RWPE1 (cell line): ENCODE data around the gene MEF2D.

Experiments used
- CTCF ChIA-PET: fragments of 350-600 bp; sonication (Branson Sonifier 250); formaldehyde crosslinking; extraction: SDS; loops from one replicate; lab custom pipeline; 2021; lab: Yijun Ruan, JAX
- POLR2A ChIA-PET: fragments of 400-600 bp; formaldehyde crosslinking; extraction: SDS; loops from one replicate; lab custom pipeline; 2020; ENCODE audit warnings: antibody characterized with exemption; ENCODE audit not compliant: low non-redundant PET; lab: Yijun Ruan, JAX
- DNase-seq: peaks from one replicate; pipeline ENCODE4 v3.0.0; 2012; ENCODE audit warnings: low spot score
- H3K27ac ChIP-seq: fragments of 450-650 bp; 2 replicates; pipeline ENCODE4 v1.5.1; 2017
- CTCF ChIP-seq: fragments of 450-650 bp; conservative IDR thresholded peaks from 2 replicates; pipeline ENCODE4 v1.5.1; 2017; ENCODE audit warnings: low read depth, mild to moderate bottlenecking

The MEF2D gene

DNA sequence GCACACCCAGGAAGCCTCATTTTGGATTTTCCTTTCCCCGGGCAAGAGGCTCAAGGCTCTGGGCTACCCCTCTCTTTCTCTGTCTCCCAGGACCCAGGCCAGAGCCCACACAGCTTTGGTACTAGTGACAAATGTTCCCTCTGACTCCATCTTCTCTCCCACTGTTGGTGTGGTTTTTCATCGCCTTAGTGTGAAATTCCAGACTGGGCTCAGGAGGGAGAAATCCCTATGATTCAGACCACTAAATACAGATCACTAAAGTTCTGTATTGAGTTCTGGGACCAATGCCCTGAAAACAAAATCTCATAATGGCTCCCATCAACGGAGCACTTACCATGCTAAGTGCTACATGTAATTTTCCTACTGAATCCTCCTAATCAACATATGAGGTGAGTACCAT, 45.7 kb upstream of the MEF2D start:
- ChIA-PET POLR2A (no interaction called here), CTCF (no interaction called here)
- H3K27ac ChIP-seq, result no peak overlapping the region
- no peak for DNase-seq
- no peak for TF ChIP-seq CTCF

- POLR2A ChIA-PET, result no interaction called here
- DNase-seq, result no peak
- no peak overlapping the region for H3K27ac ChIP-seq
- CTCF ChIA-PET, result no interaction called here
- no peak for TF ChIP-seq CTCF
Measured at GRCh38 chr1:156544592-156545102, 44.1 kb upstream of the MEF2D start.

DNA sequence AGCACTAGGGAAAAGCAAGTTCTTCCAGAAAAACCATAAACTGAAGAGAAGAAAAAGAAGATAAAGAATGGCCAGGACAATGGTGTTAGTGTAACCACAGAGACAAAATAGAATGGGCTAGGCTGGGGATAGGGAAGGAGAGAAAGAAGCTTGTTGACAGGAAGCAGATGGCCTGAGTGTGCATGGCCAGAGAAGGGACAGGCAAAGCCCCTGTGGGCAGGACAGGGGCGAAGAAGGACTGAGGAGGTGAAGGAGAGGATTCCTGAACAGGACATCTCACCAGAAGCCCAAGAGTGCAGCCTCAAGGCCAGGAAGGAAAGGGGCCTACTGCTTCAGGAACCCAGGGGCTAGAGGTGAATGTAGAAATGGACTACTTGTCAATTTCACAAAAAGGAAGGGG, 42.5 kb upstream of the MEF2D start:
- H3K27ac ChIP-seq, result no peak overlapping the region
- no peak for TF ChIP-seq CTCF
- ChIA-PET POLR2A (no interaction called here), CTCF (no interaction called here)
- no peak for DNase-seq

- ChIA-PET POLR2A (no interaction called here), CTCF (interaction anchor here (1.3 kb wide), 1 partner anchor 20 kb away, joined by 3 read pairs; no protein-coding TSS in a partner anchor)
- no peak for TF ChIP-seq CTCF
- no peak for DNase-seq
- no peak overlapping the region for H3K27ac ChIP-seq
Measured at GRCh38 chr1:156540955-156541354, 40.4 kb upstream of the MEF2D start.

- CTCF ChIA-PET, result interaction anchor here (0.8 to 1.2 kb wide), 2 partner anchors 12 kb away, joined by 3 to 5 read pairs; no protein-coding TSS in a partner anchor
- TF ChIP-seq CTCF, result no peak
- POLR2A ChIA-PET, result no interaction called here
- no peak overlapping the region for H3K27ac ChIP-seq
- no peak for DNase-seq
Measured at GRCh38 chr1:156539818-156540355, 39.3 kb upstream of the MEF2D start.

GRCh38 chr1:156538711-156539440, 38.3 kb upstream of the MEF2D start:
- TF ChIP-seq CTCF, result no peak
- POLR2A ChIA-PET, result no interaction called here
- CTCF ChIA-PET, result interaction anchor here (1.2 kb wide), 1 partner anchor 13 kb away, joined by 5 read pairs; no protein-coding TSS in a partner anchor
- no peak overlapping the region for H3K27ac ChIP-seq
- no peak for DNase-seq
